ENCODE data around the gene KCNT1.

Gene KCNT1

GRCh38 chr9:135822374-135822755 lies 120.4 kb downstream of the KCNT1 start:
- TF ChIP-seq CTCF (IDR thresholded peaks at IDR 0.05; ENCODE audit: extremely low read depth, insufficient read depth, missing control alignments), result no peak
- in situ Hi-C loops (cut with MboI; ENCODE audit: low pct_unique_long_range_greater_than_20kb, low sequenced_read_pairs, unreplicated experiment), result no loop called here
- no peak for DNase-seq (ENCODE audit: low spot score)

DNA sequence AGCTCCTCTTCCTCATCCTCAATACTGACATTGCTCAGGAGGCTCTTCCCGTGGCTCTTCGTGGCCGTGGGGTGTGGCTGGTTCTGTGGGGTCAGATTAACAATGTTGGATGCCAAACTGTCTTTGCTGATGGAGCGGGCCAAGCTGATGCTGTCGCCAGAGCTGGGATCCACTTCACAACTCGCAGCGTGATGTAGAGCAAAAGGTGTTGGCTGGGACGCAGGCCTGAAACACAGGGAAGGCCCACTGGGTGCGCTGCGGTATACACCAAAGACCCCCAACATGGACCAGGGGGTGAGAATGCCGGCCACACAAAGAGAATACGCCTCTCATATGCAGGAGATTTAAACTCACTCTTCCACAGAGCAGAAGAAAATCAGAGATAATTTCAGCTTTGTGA lies 121.1 kb downstream of the KCNT1 start:
- TF ChIP-seq CTCF (IDR thresholded peaks at IDR 0.05; ENCODE audit: extremely low read depth, insufficient read depth, missing control alignments), result no peak
- no peak for DNase-seq (ENCODE audit: low spot score)
- in situ Hi-C loops (cut with MboI; ENCODE audit: low pct_unique_long_range_greater_than_20kb, low sequenced_read_pairs, unreplicated experiment), result no loop called here

DNA sequence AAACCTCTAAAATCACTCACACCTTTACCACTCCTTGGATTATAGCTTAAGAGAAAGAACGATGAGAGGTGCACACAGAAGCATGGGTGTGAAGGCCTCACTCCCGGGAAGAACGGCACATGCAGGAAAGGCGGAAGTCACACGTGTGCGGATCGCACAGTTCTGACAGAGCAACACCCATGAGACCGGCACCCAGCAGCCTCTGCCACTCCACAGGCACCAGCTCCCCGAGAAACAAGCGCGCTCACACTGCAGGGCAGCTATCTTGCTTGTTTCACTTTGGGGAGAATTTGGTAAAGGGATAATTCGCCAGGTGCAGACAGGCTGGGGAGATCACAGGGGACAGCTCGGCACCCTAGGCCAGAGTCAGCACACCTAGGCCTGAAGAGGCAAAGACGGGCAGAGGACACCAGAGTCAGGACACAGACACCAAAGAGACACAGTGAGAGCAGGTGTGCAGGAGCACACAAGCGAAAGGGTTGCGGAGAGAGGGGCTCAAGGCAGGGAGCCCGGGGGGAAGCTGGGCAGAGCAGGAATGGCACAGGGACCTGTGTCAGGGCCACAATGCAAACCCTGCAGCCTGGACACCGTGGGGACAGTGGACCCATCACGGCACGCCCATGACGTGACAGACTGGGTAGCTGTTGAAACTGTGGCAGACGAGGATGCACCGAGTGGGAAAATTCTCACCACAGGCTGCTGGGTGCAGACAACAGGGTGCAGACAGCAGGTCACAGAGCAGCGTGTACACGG lies 123.6 kb downstream of the KCNT1 start:
- in situ Hi-C loops (cut with MboI; ENCODE audit: low pct_unique_long_range_greater_than_20kb, low sequenced_read_pairs, unreplicated experiment), result no loop called here
- DNase-seq (ENCODE audit: low spot score), result no peak
- no peak for TF ChIP-seq CTCF (IDR thresholded peaks at IDR 0.05; ENCODE audit: extremely low read depth, insufficient read depth, missing control alignments)

GRCh38 chr9:135826188-135826545 lies 124.2 kb downstream of the KCNT1 start:
- no peak for DNase-seq (ENCODE audit: low spot score)
- TF ChIP-seq CTCF (IDR thresholded peaks at IDR 0.05; ENCODE audit: extremely low read depth, insufficient read depth, missing control alignments), result no peak
- in situ Hi-C loops (cut with MboI; ENCODE audit: low pct_unique_long_range_greater_than_20kb, low sequenced_read_pairs, unreplicated experiment), result no loop called here

- no peak for TF ChIP-seq CTCF (IDR thresholded peaks at IDR 0.05; ENCODE audit: extremely low read depth, insufficient read depth, missing control alignments)
- DNase-seq (ENCODE audit: low spot score), result no peak
- in situ Hi-C loops (cut with MboI; ENCODE audit: low pct_unique_long_range_greater_than_20kb, low sequenced_read_pairs, unreplicated experiment), result no loop called here
These were observed 125.3 kb downstream of the KCNT1 start for GRCh38 chr9:135827301-135827700.

- in situ Hi-C loops (cut with MboI; ENCODE audit: low pct_unique_long_range_greater_than_20kb, low sequenced_read_pairs, unreplicated experiment), result no loop called here
- no peak for TF ChIP-seq CTCF (IDR thresholded peaks at IDR 0.05; ENCODE audit: extremely low read depth, insufficient read depth, missing control alignments)
- no peak for DNase-seq (ENCODE audit: low spot score)
These were observed 126.0 kb downstream of the KCNT1 start for GRCh38 chr9:135827866-135828580.

All from GM13977 (cell line).